NT2/D1 (cell line): ENCODE results near the gene SMIM22.

Source experiments
- SUZ12 ChIP-seq: IDR thresholded peaks from 2 replicates; pipeline ENCODE4 v1.6.1; 2011; ENCODE audit not compliant: insufficient read length, insufficient read depth; ENCODE audit errors: extremely low read depth
- YY1 ChIP-seq: IDR thresholded peaks from 2 replicates; pipeline ENCODE4 v1.6.1; 2011; ENCODE audit not compliant: insufficient read length, insufficient read depth
- ZNF274 ChIP-seq: IDR thresholded peaks from 2 replicates; pipeline ENCODE4 v1.6.1; 2011; ENCODE audit warnings: mild to moderate bottlenecking, low read depth, low read length

DNA sequence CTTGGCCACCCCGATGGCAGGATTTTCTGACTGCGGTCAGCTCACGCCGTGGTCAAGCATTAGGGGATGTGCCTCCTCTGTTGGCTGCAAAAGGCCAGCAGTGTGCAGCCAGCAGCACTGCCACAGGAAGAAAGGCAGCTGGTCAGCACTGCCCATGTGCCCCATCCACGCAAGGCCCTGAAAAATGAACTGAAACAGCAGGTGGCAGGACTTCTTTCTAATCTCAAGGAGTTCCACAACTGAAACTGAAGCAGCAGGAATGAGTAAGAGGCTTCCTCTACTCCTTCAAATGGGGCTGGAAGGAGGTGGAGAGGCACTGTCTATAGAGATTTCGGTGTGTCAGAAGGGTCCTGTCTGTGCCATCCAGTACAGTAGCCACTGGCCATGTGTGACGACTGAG, 31.4 kb upstream of the SMIM22 start:
- no peak for TF ChIP-seq YY1
- no peak for TF ChIP-seq ZNF274
- TF ChIP-seq SUZ12 = no peak
